Left kidney (tissue), 8 donors: ENCODE results near the gene PPT2. TPM values are rescaled to one million over a fixed set of nuclear protein-coding genes. Genes with fewer than 3 reads are reported as not detected.
A peak's percentile ranks its signal among the peaks of the same experiment; 100 is the strongest.

ENCODE experiments used
- DNase-seq: peaks from one replicate; pipeline ENCODE4 v3.0.0-alpha.2; 2013
- long read RNA-seq, 8 donors: transcript quantifications; one replicate each; lab custom pipeline, GENCODE V29; 2026
- polyA plus RNA-seq: library from polyadenylated mRNA; unstranded; fragments of 120-200 nt; gene quantifications from one replicate; pipeline ENCODE4 v1.2.1, GENCODE V29; 2013; ENCODE audit not compliant: insufficient read length

Gene PPT2, protein sequence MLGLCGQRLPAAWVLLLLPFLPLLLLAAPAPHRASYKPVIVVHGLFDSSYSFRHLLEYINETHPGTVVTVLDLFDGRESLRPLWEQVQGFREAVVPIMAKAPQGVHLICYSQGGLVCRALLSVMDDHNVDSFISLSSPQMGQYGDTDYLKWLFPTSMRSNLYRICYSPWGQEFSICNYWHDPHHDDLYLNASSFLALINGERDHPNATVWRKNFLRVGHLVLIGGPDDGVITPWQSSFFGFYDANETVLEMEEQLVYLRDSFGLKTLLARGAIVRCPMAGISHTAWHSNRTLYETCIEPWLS
- polyA plus RNA-seq = 40.9 TPM
- long read RNA-seq, donor 1, partial matches to known transcripts = 0 of 5 reads
- long read RNA-seq, donor 1, other reads (novel, unspliced or antisense) = 0 of 5 reads
- long read RNA-seq, donor 2, partial matches to known transcripts = 0 of 2 reads
- long read RNA-seq, donor 2, other reads (novel, unspliced or antisense) = 0 of 2 reads
- long read RNA-seq, donor 3, partial matches to known transcripts = 0 of 6 reads
- long read RNA-seq, donor 3, other reads (novel, unspliced or antisense) = 0 of 6 reads
- long read RNA-seq, donor 4 = 0 reads
- long read RNA-seq, donor 5, transcript PPT2-244 (9 exons, 2,053 nt) = major isoform, 5 of 7 reads
- long read RNA-seq, donor 5, partial matches to known transcripts = 0 of 7 reads
- long read RNA-seq, donor 5, other reads (novel, unspliced or antisense) = 0 of 7 reads
- long read RNA-seq, donor 6, partial matches to known transcripts = 0 of 8 reads
- long read RNA-seq, donor 6, other reads (novel, unspliced or antisense) = 0 of 8 reads
- long read RNA-seq, donor 7, partial matches to known transcripts = 0 of 11 reads
- long read RNA-seq, donor 7, other reads (novel, unspliced or antisense) = 0 of 11 reads
- long read RNA-seq, donor 8 = 0 reads

DNA sequence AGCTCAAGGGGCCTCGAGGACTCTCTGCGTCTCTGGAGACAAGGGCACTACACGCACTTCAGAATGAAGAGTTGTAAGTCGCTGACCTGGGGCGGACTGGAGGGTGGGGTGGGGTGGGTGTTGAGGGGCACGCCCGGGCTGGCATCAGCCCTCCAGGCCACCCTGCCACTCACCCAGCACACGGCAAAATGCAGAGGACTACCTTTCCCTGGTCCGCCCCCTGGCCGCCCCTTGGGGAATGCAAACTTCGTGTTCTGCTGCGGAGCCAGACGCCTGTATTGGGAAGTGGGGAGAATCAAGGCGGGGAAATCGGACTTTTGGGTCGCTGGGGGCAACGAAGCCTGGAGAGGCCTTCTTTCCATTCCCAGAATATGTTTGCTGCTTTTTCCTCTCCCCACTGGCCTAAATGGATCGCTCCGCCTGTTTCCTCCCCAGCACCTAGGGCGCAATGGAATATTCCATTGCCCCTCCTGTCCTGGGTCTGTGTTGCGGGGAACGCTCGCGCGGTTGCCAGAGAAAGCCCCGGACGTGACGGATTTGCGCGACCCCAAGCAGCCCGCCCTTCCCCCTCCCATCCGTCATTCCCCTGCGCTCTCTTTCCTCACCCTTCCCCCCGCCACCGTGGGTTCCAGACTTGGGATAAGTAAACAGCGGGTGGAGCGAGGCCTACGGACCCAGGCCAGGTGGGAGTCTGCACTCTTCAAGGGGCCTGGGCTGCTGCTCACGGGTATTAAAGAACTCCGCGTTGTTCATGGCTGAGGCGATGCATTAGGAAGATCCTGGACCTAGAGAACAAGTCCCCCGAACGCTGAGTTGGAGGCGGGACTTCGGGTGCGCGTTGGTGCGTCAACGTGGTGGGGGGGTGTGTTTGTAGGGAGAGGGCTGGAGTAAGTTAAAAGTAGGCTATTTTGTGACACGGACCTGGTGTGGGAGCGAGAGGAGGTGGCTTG, at the start of gene PPT2:
Gene PPT2 (plus strand): TSS at position 578 of the 950 bp plus-strand sequence. CDS start 454 bp downstream, outside the sequence.
- DNase-seq = peak; percentile 94

DNA sequence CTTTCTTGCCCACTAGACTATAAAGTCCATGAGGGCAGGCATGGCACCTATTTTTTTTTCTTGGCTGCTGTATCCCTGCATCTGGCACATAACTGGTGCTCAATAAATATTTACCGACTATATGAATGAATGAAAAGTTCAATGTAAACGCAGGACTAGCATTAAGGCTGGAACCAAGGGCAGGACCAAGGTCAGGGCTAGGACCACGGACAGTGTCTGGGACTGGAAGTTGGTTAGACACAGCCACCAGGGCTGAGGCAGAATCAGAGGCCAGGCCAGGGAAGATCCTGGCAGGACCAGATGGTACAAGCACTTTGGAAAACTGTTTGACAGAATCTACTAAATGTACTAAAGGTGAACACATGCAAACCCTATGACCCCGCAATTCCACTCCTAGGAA, 48.5 kb upstream of the PPT2 start:
- DNase-seq = no peak

DNA sequence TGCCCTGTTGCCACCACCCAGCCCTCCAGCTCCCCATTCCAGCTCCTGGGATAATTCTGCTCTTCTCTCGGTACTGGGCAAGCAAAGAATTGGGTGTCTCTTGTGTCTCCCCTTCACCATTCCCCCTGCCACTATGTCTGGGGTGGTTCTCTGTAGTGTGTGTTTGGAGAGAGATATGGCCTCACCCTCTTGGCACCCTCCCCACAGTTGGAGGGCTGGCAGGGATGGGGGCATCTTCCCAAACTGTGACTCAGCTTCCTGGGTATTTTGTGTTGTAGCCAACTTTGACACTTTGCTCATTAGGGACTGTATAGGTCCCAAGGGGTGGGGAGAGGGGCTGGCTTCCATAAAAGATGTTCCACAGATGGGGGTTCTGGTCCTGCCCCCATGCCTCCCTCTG, 46.5 kb upstream of the PPT2 start:
- DNase-seq = no peak

DNA sequence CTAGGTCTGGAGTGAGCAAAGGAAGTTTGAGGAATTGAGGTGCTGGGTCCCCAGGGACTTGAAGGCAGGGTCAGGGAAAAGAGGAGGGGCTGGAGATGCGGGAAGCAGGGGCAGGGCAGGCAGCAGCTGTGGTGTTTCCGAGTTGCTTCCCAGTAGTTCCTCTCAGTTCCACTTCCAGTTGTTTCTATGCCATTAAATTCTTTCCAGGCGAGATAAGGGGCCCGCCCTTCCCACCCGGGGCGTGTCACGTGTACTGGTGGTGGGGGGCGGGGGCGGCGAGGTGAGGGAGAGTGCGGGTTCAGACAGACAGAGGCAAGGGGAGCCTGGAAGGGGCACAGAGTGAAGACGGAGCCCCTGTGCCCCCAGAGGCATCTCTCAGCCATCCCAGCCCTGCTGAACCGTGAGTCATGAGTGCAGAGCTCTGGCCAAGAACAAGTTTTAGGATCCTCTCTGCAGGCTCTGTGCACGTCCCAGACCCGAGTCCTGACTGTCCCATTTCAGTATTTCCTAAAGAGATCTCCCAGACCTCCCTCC, 45.8 kb upstream of the PPT2 start:
- no peak for DNase-seq

DNA sequence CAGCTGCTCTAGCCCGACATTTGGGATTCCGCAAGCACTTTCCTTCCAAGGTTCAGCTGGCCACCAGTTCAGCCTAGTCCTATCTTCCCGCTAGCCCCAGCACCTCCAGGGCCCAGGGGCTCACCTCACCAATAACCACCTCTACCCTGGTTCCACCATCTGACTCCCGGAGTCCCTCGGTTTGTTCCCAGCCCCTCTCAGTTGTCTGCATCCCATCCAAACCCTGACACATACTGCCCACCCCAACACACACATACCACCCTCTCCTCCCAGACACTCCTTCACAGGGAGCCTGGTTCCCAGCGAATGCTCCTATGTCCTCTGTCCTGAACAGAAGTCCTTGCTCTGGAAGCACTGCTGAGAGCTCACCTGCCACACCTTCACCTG, 45.2 kb upstream of the PPT2 start:
- no peak for DNase-seq

DNA sequence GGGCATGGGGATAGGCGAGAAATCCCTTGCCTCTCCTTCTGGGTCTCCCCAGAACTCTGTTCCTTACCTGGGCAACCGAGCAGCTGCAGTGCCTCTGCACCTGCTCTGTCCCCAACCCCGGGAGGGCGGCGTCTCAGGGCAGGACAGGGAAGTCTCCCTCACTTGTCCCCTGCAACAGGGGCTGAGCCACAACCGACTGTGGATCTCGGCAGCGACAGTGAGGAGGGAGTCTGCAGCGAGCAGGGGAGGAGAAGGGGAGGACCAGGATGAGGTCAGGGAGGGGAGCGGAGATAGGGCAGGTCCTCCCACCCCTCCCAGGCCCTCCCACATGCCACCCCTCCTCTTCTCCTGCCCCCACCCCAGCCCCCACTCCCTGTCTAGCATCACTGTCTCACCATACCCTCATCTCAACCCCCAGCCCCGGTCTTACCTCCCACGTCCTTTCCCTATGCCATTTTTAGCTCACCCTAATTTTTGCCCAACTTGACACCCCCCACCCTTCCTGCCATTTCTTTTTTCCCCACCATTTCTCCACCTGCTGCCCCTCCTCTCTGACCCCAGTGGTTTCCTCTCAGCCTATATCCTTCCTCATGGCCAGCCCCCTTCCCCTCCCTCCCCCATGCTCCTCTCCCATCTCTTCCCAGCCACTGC, 44.7 kb upstream of the PPT2 start, which contains the start of gene TNXB:
Gene TNXB (minus strand): TSS at position 225 of the 651 bp plus-strand sequence. CDS start 11,140 bp downstream, outside the sequence.
- DNase-seq = no peak

DNA sequence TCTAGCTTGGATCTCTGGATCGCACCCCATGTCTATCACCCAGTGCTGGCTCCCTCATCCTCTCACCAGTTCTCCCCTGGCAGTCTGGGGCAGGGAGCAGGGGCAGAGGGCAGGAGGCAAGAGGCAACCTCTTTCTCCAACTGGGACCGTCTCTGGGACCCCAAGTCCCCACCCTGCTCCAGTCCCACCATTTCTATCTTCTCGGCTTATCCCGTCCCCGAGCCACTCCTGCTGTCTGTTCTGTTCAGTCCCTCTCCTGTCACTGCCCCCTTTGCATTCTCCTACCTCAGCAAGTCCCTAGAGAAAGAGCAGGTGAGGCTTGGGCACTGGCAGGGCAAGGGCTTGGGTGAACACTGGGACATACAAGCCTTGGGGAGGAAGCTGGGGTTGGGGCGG, 44.2 kb upstream of the PPT2 start:
- DNase-seq = no peak

DNA sequence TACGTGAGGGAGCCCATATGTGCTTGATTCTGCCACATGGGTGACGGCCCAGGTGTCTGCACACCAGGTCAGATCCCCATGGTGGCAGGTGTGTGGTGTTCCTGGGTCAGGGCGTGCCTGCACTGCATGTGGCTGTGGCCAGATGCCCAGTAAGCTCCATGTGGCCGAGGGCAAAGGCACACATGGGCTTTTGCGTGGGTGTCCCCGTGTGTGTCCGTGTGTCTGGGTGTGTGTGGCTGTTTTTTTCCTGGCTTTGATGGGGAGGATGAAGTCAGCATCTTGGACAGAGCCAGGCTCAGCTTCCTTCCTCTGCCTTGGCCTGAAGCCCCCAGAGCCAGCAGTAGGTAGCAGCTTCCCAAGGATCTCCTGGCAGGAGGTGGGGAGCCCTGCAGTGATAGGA, 43.3 kb upstream of the PPT2 start:
- no peak for DNase-seq

DNA sequence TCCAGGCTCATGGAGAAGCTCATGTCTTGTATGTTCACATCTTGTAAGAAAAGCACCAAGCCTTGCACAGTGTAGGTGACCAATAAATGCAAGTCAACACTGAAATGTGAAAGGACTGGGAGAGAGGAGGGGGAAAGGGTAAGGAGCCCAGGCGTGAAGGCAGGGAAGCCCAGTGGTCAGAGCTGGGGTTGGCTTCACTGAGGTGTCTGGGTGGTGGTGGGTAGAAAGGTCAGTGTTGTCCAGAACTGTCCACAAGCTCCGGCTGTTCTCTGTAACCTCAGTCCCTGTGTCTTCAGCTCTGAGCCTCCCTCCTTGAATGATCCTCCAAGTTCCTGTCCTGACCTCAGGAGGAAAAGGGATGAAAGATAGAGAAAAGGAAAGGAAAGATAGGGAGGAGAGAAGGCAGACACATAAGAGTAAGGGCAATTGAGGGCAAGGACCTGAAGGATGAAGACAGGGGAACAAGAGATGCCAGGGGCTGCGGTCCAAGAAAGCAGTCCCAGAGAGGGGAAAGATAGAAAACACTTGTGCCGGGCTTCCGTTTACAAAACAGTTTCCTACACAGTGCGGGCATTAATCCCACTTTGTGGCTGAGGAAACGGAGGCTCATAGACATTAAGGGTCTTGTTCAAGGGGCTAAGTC, 42.4 kb upstream of the PPT2 start:
- DNase-seq = no peak

DNA sequence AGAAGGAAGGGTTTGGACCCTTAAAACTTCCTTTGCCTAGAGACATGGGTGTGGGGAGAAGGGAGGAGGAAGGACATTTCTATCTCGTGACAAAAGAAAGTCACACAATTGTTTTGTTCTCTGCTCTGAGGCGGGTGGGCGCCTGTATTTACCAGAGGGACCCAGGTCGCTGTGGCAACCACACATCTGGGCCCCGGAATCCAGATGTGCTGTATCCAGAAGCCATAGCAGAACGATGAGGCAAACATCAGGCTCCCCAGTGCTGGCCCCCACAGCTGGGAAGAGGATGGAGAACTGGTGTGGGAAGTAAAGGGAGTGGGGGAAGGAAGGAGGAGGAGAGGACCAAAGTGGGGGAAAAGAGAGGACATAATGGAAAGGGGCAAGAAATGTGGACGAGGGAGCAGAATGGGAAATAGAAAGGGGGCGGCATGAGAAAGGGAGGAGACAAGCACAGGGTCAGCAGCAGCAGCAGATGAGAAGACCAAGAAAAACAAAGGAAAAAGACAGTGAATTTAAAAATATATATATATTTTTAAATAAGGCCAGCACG, 41.4 kb upstream of the PPT2 start:
- no peak for DNase-seq

DNA sequence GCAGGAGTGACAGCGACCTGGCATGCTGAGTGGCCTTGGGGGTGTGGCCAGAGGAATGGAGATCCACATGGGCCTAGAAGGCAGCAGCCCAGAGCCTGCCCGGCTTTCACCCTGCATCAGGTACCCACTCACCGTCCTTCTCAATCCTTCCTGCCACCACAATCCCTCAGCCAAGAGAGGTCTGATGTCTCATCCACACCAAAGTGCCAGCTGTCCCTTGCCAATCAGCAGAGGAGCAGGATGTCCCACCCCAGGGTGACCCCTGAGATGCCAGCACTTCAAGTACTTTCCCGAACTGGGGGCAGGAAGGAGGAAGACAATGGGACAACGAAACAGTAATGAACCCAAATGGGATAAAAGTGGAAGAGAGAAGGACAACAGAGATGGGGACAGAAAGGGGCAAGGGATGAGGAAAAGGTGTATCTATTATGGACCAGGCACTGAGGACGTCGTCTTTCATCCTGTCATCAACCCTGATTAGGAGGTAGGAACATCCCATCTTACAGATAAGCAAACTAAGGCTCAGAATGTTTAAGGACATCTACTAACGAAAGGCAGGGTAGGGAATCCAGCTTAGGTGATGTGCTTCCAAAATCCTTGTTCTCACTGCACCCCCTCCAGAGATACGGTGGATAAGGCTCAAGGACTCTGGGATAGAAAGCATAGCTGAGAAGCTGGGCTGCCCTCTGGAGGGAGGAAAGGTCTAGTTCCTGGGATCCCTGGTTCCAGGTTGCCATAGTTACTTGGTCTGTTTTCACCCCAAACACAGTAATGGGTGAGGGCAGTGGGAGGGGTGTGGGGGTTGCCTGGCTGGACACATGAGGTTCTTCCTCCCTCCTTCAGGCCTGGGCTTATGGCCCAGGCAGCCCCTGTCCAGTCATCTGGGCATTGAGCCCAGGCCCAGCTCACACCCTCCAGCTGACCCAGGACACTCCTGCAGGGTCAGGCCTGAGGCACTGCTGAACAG, 40.3 kb upstream of the PPT2 start:
- DNase-seq = no peak

DNA sequence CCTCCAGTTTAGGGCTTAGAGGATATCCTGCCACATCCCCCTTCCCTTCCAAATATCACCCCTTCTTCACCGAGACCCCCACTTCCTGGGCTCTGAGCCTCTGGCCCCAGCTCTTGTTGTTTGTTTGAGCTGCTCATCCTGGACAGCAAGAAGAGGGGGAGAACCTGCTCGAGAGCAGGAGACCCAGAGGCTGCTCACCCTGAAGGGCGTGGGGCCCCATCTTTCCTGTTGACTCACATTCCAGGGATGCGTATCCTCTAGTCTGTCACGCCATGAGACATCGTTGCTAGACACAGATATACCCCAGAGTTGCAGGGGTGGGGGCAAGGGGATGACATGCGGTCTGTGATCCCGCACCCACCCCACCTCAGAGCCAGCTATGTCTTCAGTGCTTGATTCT, 39.1 kb upstream of the PPT2 start:
- no peak for DNase-seq

DNA sequence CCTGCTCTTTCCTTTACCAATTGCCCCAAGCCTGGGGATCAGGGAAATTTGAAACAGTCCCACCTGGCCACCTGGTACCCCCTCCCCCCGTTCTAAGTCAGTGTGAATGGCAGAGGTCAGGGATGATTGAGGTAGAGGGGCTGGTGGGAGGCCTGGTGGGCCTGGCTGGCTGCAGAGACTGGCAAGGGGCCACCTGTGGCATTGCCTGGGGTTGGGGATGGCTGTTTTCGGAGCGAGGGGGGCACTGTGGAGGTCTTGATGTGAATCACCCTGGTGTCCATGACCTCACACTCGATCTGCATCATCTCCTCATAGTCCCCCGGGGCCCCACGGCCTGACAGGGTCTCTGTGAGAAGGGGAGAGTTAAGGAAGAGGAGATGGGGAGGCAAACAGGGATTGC, 38.3 kb upstream of the PPT2 start:
- no peak for DNase-seq

DNA sequence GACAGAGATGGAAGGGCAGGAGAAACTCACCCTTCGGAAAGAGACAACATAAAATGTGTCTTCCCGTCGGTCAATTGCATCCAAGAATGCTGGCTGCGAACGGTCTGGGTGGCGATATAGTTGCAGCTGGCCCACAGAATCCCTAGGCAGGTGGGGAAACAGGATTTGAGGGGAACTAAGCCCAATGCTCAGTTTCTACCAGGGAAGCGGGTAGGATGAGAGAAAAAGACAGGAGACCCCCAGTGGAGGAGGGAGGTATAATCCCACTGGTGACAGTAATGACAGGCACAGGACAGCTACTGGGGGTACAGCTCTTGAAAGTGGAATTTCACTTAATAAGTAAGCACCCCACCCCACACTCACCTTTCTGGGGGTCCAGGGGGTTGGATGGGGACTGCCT, 37.3 kb upstream of the PPT2 start:
- no peak for DNase-seq

DNA sequence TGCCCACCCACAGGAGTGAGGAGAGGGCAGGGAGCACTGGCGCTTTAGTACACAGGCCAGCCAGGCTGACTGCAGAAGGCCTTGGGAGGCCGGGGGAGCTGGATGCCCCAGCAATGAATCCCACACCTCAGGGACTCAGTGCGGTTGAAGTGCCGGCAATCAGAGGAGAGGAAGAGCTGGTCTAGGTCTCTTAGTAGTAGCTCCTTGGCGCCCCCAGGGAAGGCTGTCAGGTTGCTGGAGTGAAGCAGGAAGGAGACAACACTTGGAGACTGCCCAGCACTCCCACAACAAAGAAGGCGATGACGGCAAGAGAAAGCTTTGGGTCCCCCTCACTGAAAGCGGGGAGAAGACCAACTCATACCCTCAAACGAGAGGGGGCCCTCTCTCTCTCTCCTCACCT, 36.5 kb upstream of the PPT2 start:
- no peak for DNase-seq

DNA sequence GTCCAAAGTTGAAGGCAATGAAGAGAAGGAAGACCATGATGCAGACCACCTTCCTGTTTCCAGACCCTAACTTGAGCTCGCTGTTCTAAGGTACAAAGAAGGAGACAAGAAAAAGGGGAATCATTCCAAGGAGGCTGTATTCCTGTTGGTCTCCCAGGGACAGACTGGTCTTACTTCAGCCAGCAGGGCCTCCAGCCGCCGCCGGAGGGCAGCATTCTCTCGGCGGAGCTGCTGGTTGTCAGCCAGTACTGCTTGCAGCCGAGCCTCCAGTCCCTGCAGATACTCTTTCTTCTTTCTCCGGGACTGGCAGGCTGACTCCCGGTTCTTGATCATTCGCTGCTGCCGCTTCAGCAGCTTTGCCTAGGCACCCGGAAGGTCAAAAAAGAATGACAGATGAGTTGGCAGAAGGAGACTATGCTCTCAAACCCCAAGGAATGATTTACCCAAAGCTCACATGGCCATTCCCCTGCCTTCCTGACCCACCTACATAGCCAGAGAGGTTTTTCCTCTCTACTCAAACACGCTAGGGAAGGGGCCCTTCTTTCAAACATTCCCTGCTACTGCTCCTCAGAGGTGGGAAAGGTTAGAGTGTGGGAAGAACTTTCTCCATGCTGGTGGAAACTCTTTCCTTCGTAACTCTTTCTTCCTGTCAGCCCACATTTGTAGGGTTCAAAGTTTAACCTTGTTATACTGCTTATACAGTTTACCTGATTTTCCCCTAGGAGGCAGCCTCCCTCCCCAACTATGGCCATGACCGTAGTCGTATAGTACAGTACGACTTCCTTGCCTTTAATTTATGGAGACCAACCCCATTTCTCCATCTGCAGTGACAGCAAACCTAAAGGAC, 34.9 kb upstream of the PPT2 start:
- peak; percentile 79 for DNase-seq

DNA sequence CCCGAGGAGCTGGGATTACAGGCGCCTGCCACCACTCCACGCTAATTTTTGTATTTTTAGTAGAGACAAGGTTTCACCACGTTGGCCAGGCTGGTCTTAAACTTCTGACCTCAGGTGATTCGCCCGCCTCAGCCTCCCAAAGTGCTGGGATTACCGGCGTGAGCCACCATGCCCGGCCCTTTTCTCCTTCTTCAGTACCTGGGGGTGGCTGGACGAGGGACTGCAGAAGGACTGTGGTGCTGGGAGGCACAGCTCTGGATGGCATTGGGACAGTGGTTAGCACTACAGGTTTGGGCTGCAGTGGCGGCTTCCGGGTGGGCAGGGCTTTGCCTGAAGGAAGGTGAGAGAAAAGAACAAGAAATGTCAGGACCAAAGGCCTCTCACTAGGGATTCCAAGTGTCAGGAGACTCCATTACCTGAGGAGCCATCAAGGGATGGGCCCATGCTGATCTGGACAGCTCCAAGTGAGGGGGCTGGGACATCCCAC, 33.3 kb upstream of the PPT2 start:
- DNase-seq = no peak

DNA sequence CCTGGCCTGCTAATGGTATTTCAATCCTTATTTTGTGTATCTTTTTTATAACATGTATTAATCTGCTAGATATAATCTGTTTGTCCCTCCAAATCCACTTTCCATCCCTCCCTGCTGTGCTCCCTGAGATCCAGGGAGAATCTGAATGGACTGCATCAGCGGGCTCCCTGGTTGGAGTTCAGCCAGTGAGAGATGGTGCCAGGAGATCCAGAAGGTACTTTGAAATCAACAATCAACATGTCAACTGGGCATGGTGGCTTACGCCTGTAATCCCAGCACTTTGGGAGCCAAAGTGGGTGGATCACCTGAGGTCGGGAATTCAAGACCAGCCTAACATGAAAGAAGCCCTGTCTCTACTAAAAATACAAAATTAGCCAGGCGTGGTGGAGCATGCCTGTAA, 30.3 kb upstream of the PPT2 start:
- DNase-seq = no peak
